ENCODE results near the gene DLEU7. TPM values are rescaled to one million over a fixed set of nuclear protein-coding genes. Genes with fewer than 3 reads are reported as not detected.

The DLEU7 gene
- polyA plus RNA-seq, 1 experiment: not detected

DNA sequence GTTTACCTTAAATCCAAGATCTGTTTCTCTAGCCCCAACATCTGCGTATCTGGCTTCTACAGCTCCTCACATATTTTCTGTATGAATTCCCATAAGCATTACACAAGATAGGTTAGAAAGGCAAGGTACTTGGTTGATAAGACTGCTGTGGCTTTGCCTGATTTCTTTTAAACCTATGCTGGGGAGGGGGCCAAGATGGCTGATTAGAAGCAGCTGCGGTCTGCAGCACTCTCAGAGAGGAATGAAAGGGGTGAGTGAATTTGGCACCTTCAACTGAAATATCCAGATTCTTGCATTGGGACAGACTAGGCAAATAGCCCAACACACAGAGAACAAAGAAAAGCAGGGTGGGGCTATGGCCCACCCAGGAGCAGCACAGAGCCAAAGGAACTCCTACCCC is 12.2 kb upstream of the DLEU7 start:
- CTCF ChIA-PET: interaction anchor here (0.6 to 0.7 kb wide), 2 partner anchors 1026 to 1185 kb away, joined by 3 read pairs; no protein-coding TSS in a partner anchor
- DNase-seq (ENCODE audit: low read depth): no peak

DNA sequence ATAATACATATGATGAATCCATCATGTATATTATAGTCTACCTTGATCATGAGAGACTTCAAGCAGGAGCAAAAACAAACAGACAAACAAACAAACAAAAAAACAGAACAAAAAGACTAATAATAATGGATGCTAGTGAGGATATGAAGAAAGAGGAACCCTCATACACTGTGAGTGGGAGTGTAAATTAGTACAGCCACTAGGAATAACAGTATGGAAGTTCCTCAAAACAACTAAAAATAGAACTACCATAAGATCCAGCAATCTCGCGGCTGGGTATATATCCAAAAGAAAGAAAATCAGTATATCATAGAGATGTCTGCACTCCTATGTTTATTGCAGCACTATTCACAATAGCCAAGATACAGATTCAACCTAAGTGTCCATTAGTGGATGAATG is 7.0 kb upstream of the DLEU7 start:
- Histone ChIP-seq H3K4me3 (ENCODE audit: low read depth, low read length) (no peak overlapping the region), H3K27me3 (ENCODE audit: control insufficient read depth, insufficient read depth, low read length) (no peaks in the 10 kb centered on the region; the same call in none of the 2 replicates), H3K36me3 (ENCODE audit: control insufficient read depth, insufficient read depth, low read length) (no peaks in the 10 kb centered on the region)
- ChIA-PET POLR2A (no interaction called here), CTCF (no interaction called here)
- TF ChIP-seq, protein P1, sequence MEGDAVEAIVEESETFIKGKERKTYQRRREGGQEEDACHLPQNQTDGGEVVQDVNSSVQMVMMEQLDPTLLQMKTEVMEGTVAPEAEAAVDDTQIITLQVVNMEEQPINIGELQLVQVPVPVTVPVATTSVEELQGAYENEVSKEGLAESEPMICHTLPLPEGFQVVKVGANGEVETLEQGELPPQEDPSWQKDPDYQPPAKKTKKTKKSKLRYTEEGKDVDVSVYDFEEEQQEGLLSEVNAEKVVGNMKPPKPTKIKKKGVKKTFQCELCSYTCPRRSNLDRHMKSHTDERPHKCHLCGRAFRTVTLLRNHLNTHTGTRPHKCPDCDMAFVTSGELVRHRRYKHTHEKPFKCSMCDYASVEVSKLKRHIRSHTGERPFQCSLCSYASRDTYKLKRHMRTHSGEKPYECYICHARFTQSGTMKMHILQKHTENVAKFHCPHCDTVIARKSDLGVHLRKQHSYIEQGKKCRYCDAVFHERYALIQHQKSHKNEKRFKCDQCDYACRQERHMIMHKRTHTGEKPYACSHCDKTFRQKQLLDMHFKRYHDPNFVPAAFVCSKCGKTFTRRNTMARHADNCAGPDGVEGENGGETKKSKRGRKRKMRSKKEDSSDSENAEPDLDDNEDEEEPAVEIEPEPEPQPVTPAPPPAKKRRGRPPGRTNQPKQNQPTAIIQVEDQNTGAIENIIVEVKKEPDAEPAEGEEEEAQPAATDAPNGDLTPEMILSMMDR (IDR thresholded peaks at IDR 0.05; ENCODE audit: insufficient read depth, low read depth, low read length): no peak
- no peak for DNase-seq (ENCODE audit: low read depth)

More for the DNA sequence above, 12.2 kb upstream of the DLEU7 start:
- Histone ChIP-seq H3K36me3 (ENCODE audit: control insufficient read depth, insufficient read depth, low read length) (no peaks in the 10 kb centered on the region), H3K27me3 (ENCODE audit: control insufficient read depth, insufficient read depth, low read length) (no peaks in the 10 kb centered on the region; the same call in 1 of the 2 replicates), H3K4me3 (ENCODE audit: low read depth, low read length) (no peak overlapping the region)
- TF ChIP-seq, protein P1 (IDR thresholded peaks at IDR 0.05; ENCODE audit: insufficient read depth, low read depth, low read length): no peak
- POLR2A ChIA-PET: no interaction called here

DNA sequence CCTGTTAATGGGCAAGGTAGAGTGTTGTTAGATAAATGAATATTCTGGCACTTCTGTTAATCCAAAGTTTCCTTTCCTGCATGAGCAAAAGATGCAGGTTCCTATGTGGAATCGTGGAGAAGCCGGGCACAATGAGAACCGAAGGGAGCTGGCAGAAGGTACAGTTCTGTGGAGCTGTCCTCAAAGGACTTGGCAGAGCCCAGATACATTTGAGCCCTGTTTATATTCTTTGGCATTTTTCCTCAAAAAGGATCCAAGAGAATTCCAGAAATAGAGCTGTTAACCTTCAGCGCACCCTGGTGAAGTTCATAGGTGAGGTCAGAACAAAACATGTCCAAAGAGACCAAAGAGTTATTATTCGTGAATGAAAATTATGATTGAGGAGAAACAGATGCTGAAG is 4.0 kb upstream of the DLEU7 start:
- CTCF ChIA-PET: no interaction called here
- H3K4me3 ChIP-seq (ENCODE audit: low read depth, low read length): no peak overlapping the region
- no peak for DNase-seq (ENCODE audit: low read depth)
- H3K27me3 ChIP-seq (ENCODE audit: control insufficient read depth, insufficient read depth, low read length): peaks cover 12% of the 10 kb centered on the region
- TF ChIP-seq, protein P1 (IDR thresholded peaks at IDR 0.05; ENCODE audit: insufficient read depth, low read depth, low read length): no peak
- no peaks in the 10 kb centered on the region for H3K36me3 ChIP-seq (ENCODE audit: control insufficient read depth, insufficient read depth, low read length)
- POLR2A ChIA-PET: no interaction called here

DNA sequence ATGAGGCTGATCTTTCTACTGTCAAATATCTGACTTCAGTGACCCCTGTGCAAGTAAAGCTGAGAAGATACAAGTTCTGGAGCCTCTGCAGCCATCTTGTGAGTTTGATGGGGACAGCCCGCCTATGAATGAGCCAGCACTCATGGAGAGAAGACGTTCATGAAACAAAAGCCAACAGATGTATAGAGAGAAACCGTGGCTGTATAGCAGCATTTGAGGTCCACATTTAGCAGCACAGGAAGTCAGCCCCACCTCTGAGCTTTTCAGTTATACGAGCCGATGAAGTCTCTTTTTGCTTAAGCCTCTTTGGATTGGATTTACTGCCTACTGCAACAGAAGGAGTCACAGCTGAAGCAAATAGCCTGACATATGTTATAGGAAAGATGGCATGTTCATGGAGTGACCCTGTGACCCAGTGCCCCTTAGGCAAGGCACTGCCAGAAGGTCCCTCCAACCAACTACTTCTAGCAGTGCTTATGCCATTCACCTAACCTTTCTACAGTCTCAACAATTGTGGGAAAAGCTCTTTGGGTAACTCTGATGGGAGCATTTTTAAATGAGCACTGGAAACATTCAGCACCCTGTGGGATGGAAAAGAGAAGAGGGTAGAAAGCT is 3.5 kb upstream of the DLEU7 start:
- CTCF ChIA-PET: no interaction called here
- peaks cover 12% of the 10 kb centered on the region for H3K27me3 ChIP-seq (ENCODE audit: control insufficient read depth, insufficient read depth, low read length)
- H3K36me3 ChIP-seq (ENCODE audit: control insufficient read depth, insufficient read depth, low read length): no peaks in the 10 kb centered on the region
- TF ChIP-seq, protein P1 (IDR thresholded peaks at IDR 0.05; ENCODE audit: insufficient read depth, low read depth, low read length): no peak
- DNase-seq (ENCODE audit: low read depth): no peak
- POLR2A ChIA-PET: no interaction called here
- no peak overlapping the region for H3K4me3 ChIP-seq (ENCODE audit: low read depth, low read length)

DNA sequence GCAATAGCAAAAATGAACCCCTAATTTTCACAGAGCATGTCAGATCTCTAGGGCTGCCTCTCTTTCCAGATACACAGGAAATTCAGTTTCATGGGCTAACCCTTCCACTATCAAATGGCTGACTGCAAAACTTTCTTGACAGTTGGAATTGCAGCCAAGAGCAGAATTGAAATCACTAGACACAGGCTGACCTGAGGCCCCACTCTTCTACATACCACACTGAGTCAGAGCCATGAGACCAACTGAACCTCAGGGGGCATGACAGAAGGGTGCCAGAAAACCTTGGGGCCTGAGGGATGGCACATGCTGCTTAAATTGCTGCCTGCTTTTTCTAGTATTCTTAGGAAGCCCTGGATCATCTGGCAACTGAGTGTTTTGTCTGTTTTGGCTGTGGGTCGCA is 1.7 kb upstream of the DLEU7 start:
- ChIA-PET CTCF (no interaction called here), POLR2A (interaction anchor here (0.6 kb wide), 1 partner anchor 163 kb away, joined by 3 read pairs; no protein-coding TSS in a partner anchor)
- H3K27me3 ChIP-seq (ENCODE audit: control insufficient read depth, insufficient read depth, low read length): peaks cover 15% of the 10 kb centered on the region
- no peak overlapping the region for H3K4me3 ChIP-seq (ENCODE audit: low read depth, low read length)
- TF ChIP-seq, protein P1 (IDR thresholded peaks at IDR 0.05; ENCODE audit: insufficient read depth, low read depth, low read length): no peak
- no peaks in the 10 kb centered on the region for H3K36me3 ChIP-seq (ENCODE audit: control insufficient read depth, insufficient read depth, low read length)
- no peak for DNase-seq (ENCODE audit: low read depth)
